Panc1 (cell line): Measurements from ENCODE around the gene SKP1. TPM values are rescaled to one million over a fixed set of nuclear protein-coding genes. Genes with fewer than 3 reads are reported as not detected.

ENCODE experiments used
- ATAC-seq: fragments of 200-7000 bp; cut with Tn5 transposase; 2 replicates; pipeline ENCODE4 v1.9.1; 2020; ENCODE audit warnings: mild to moderate bottlenecking, moderate library complexity
- BruUV-seq: library from RNA; stranded (reverse); fragments of 400-500 nt; replicated peaks from 2 replicates; lab custom pipeline; 2021; lab: Mats Ljungman, UMichigan
- CTCF ChIA-PET: fragments of 300-600 bp; sonication (Branson Sonifier 250); formaldehyde crosslinking; loops from one replicate; lab custom pipeline; 2022; ENCODE audit warnings: antibody characterized with exemption; lab: Charles Lee
- POLR2A ChIA-PET: fragments of 300-600 bp; sonication (Branson Sonifier 250); formaldehyde crosslinking; loops from one replicate; lab custom pipeline; 2022; ENCODE audit warnings: antibody characterized with exemption; lab: Charles Lee
- DNase-seq: peaks from one replicate; pipeline ENCODE4 v3.0.0-alpha.2; 2010; ENCODE audit warnings: low read depth, low spot score
- H3K27ac ChIP-seq: 2 replicates; pipeline ENCODE4 v1.5.1; 2011; ENCODE audit warnings: mild to moderate bottlenecking, low read length, inconsistent platforms
- H3K27me3 ChIP-seq: fragments of 200-500 bp; sonication (Bioruptor generic); 2 replicates; pipeline ENCODE4 v1.6.0; 2014; ENCODE audit warnings: low read length, inconsistent platforms; ENCODE audit not compliant: control insufficient read depth, insufficient read depth
- H3K36me3 ChIP-seq: fragments of 200-500 bp; sonication (Bioruptor generic); 2 replicates; pipeline ENCODE4 v1.5.1; 2014; ENCODE audit warnings: inconsistent platforms, mild to moderate bottlenecking, low read length, moderate library complexity; ENCODE audit not compliant: control insufficient read depth, insufficient read depth
- H3K4me1 ChIP-seq: 2 replicates; pipeline ENCODE4 v1.5.1; 2011; ENCODE audit warnings: inconsistent platforms, mild to moderate bottlenecking, low read length, moderate library complexity; ENCODE audit not compliant: control insufficient read depth, insufficient read depth
- H3K4me3 ChIP-seq, 2 experiments: 2 replicates each; pipeline ENCODE4 v1.5.1; 2011 to 2012; ENCODE audit warnings: low read depth in 2 of 2, low read length in 2 of 2, mild to moderate bottlenecking in 2 of 2, inconsistent platforms in 1 of 2, moderate library complexity in 1 of 2
- H3K9me3 ChIP-seq: fragments of 200-500 bp; sonication (Bioruptor generic); 2 replicates; pipeline ENCODE4 v1.5.1; 2014; ENCODE audit warnings: low read depth, mild to moderate bottlenecking, inconsistent platforms, low read length, moderate library complexity; ENCODE audit not compliant: control insufficient read depth, insufficient read depth
- POLR2AphosphoS5 ChIP-seq: IDR thresholded peaks from 2 replicates; pipeline ENCODE4 v1.6.1; 2012; ENCODE audit warnings: mild to moderate bottlenecking, low read depth, low read length, moderate library complexity
- SIN3A ChIP-seq: IDR thresholded peaks from 2 replicates; pipeline ENCODE4 v1.6.1; 2012; ENCODE audit warnings: low read depth, mild to moderate bottlenecking, low read length, moderate library complexity, borderline replicate concordance; ENCODE audit not compliant: insufficient read depth
- TCF7L2 ChIP-seq: IDR thresholded peaks from 2 replicates; pipeline ENCODE4 v1.6.1; 2011; ENCODE audit warnings: mild to moderate bottlenecking, low read depth, low read length, inconsistent platforms
- in situ Hi-C: cut with HindIII; loops from 2 replicates; pipeline ENCODE4 v1.10.0; 2016; ENCODE audit warnings: low sequenced_read_pairs, low pct_unique_long_range_greater_than_20kb
- intact Hi-C: fragments of 100-400 bp; cut with micrococcal nuclease; formaldehyde crosslinking; loops from one replicate; pipeline ENCODE4 v1.10.0; 2022; ENCODE audit not compliant: unreplicated experiment
- total RNA-seq: library from RNA; stranded (reverse); gene quantifications from one replicate; pipeline ENCODE4 v1.2.1, GENCODE V29; 2021; ENCODE audit not compliant: unreplicated experiment
- TF ChIP-seq, protein P1 (sequence below): fragments of 450-650 bp; IDR thresholded peaks from 2 replicates; pipeline ENCODE4 v1.5.1; 2017; ENCODE audit warnings: mild to moderate bottlenecking
- TF ChIP-seq, protein P2 (sequence below), 2 experiments: IDR thresholded peaks; 2 replicates each; pipeline ENCODE4 v1.6.1; 2011 to 2012; ENCODE audit warnings: low read depth in 2 of 2, control low read depth in 1 of 2, low read length in 1 of 2, mild to moderate bottlenecking in 1 of 2, moderate library complexity in 1 of 2; ENCODE audit not compliant: insufficient read depth in 1 of 2

The SKP1 gene
- total RNA-seq, 1 experiment from 2014 or later = 301 TPM

DNA sequence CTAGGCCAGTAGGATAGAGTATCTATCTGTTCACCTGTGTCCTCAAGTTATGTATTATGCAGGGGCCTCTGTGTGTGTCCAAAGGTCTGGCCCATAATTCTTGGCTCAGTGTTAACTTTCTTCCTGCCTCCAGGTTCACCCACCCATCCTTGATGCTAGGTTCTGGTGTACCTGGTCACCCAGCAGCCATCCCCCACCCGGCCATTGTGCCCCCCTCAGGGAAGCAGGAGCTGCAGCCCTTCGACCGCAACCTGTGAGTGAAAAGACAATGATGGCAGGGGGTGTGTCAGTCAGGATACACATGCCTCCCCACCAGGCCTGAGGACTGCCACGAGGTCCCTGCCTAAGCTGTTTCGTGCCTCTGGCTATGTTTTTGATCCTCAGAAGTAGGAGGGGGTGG is 34.7 kb downstream of the SKP1 start:
- ChIA-PET CTCF (interaction anchor here (0.7 to 2.7 kb wide), 3 partner anchors 102 to 116 kb away, joined by 3 to 29 read pairs (median 10); no protein-coding TSS in a partner anchor), POLR2A (interaction anchor here (0.6 kb wide), 1 partner anchor 22 kb away, joined by 5 read pairs; no protein-coding TSS in a partner anchor)
- Histone ChIP-seq H3K36me3 (peaks cover 2% of the 10 kb centered on the region; the same call in 1 of the 2 replicates), H3K27me3 (no peaks in the 10 kb centered on the region), H3K4me3 (no peak overlapping the region), H3K27ac (no peak overlapping the region), H3K9me3 (no peaks in the 10 kb centered on the region), H3K4me1 (peaks cover 33% of the 10 kb centered on the region)
- DNase-seq = no peak
- TF ChIP-seq POLR2AphosphoS5 (no peak), SIN3A (no peak), TCF7L2 (no peak)
- TF ChIP-seq, protein P1, sequence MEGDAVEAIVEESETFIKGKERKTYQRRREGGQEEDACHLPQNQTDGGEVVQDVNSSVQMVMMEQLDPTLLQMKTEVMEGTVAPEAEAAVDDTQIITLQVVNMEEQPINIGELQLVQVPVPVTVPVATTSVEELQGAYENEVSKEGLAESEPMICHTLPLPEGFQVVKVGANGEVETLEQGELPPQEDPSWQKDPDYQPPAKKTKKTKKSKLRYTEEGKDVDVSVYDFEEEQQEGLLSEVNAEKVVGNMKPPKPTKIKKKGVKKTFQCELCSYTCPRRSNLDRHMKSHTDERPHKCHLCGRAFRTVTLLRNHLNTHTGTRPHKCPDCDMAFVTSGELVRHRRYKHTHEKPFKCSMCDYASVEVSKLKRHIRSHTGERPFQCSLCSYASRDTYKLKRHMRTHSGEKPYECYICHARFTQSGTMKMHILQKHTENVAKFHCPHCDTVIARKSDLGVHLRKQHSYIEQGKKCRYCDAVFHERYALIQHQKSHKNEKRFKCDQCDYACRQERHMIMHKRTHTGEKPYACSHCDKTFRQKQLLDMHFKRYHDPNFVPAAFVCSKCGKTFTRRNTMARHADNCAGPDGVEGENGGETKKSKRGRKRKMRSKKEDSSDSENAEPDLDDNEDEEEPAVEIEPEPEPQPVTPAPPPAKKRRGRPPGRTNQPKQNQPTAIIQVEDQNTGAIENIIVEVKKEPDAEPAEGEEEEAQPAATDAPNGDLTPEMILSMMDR = no peak
- TF ChIP-seq, protein P2, sequence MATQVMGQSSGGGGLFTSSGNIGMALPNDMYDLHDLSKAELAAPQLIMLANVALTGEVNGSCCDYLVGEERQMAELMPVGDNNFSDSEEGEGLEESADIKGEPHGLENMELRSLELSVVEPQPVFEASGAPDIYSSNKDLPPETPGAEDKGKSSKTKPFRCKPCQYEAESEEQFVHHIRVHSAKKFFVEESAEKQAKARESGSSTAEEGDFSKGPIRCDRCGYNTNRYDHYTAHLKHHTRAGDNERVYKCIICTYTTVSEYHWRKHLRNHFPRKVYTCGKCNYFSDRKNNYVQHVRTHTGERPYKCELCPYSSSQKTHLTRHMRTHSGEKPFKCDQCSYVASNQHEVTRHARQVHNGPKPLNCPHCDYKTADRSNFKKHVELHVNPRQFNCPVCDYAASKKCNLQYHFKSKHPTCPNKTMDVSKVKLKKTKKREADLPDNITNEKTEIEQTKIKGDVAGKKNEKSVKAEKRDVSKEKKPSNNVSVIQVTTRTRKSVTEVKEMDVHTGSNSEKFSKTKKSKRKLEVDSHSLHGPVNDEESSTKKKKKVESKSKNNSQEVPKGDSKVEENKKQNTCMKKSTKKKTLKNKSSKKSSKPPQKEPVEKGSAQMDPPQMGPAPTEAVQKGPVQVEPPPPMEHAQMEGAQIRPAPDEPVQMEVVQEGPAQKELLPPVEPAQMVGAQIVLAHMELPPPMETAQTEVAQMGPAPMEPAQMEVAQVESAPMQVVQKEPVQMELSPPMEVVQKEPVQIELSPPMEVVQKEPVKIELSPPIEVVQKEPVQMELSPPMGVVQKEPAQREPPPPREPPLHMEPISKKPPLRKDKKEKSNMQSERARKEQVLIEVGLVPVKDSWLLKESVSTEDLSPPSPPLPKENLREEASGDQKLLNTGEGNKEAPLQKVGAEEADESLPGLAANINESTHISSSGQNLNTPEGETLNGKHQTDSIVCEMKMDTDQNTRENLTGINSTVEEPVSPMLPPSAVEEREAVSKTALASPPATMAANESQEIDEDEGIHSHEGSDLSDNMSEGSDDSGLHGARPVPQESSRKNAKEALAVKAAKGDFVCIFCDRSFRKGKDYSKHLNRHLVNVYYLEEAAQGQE (IDR thresholded peaks at IDR 0.05; ENCODE audit: insufficient read depth in 1 of 2, low read depth in 2 of 2, low read length in 1 of 2) = no peak
- intact Hi-C loops = no loop called here
- BruUV-seq = no TSS peak
- no peak for ATAC-seq
- in situ Hi-C loops = no loop called here

DNA sequence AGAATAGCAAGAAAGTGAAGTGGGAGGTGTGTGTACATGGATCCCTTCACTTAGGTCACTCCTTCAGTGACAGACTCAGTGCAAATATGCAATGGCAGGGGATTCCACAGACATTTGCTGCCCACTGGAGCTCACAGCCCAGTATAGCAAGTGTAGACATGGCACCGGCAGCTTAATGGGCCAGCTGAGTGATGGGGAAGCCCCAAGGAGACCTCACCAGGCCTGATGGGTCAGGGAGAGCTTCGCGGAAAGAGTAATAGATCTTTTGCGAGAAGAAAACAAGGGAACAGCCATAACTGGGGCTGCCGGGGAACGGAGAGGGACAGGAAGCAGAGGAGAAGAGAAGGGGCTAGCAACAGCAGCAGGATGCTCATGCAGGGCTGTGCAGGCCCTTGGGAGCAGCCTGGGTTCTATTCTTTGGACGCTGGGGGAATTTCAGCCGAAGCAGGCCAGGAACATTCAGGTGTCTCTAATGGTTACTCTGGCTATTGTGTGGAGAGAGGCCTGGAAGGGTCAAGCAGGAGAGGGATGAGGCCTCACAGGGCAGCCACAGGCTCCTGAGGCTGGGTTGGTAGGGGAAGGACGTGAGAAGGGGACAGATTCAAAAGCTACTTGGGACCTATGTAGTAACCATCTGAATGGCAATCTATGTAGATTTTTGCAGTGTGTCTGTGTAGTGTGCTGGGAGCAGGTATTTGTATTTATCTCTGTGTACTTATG is 35.3 kb downstream of the SKP1 start:
- POLR2A ChIA-PET = no interaction called here
- CTCF ChIA-PET = interaction anchor here (0.5 to 2.7 kb wide), 7 partner anchors 13 to 868 kb away, joined by 3 to 29 read pairs (median 5); no protein-coding TSS in a partner anchor
- Histone ChIP-seq H3K9me3 (no peaks in the 10 kb centered on the region), H3K4me3 (no peak overlapping the region), H3K27me3 (no peaks in the 10 kb centered on the region), H3K27ac (no peak overlapping the region), H3K4me1 (peaks cover 36% of the 10 kb centered on the region), H3K36me3 (peaks cover 2% of the 10 kb centered on the region; the same call in 1 of the 2 replicates)
- DNase-seq (no peak), ATAC-seq (no peak)
- BruUV-seq = no TSS peak
- intact Hi-C loops (no loop called here), in situ Hi-C loops (no loop called here)
- TF ChIP-seq, protein P2 (IDR thresholded peaks at IDR 0.05; ENCODE audit: insufficient read depth in 1 of 2, low read depth in 2 of 2, low read length in 1 of 2) = no peak
- TF ChIP-seq POLR2AphosphoS5 = no peak
- no peak for TF ChIP-seq SIN3A
- no peak for TF ChIP-seq TCF7L2
- TF ChIP-seq, protein P1 = no peak
